ENCODE results near the gene DHX29. TPM values are rescaled to one million over a fixed set of nuclear protein-coding genes. Genes with fewer than 3 reads are reported as not detected.
"Not testable (repeated sequence)": the region's sequence is repeated elsewhere in the genome, so short reads cannot be mapped to it uniquely, and the experiment has no call there.

Gene DHX29
- total and polyA plus RNA-seq, 4 donors = 8.6 to 43.8 (median 21.5) TPM

DNA sequence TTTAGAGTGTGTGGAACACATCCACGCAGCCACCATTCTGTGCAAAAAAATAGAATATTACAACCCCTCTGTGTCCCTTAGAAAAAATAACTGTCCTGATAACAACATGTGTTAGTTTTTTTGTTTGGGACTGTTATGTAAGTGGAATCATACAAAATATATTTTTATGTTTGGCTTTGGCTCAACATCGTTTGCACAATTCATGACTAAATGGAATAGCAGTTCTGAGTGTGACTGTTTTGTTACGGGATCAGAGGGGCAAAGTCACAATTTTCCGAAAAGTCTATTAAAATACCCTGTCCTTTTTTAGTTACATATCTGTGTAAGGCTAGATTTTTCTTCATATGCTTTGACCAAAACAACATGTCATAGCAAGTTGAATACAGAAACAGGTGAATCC, 13.1 kb upstream of the DHX29 start:
- no peaks in the 10 kb centered on the region for H3K27me3 ChIP-seq (ENCODE audit: control insufficient read depth in 4 of 4, insufficient read depth in 4 of 4, low read length in 3 of 4)

GRCh38 chr5:55319491-55319890, 12.0 kb upstream of the DHX29 start:
- Histone ChIP-seq H3K27ac (ENCODE audit: low read depth in 1 of 2, low read length in 2 of 2) (no peak overlapping the region), H3K4me3 (ENCODE audit: low read depth in 1 of 3, low read length in 3 of 3) (no peak overlapping the region), H3K36me3 (ENCODE audit: control insufficient read depth in 4 of 4, insufficient read depth in 3 of 4, low read depth in 1 of 4, low read length in 3 of 4) (no peaks in the 10 kb centered on the region)

More for the DNA sequence above, 13.1 kb upstream of the DHX29 start:
- no peaks in the 10 kb centered on the region for H3K36me3 ChIP-seq (ENCODE audit: control insufficient read depth in 4 of 4, insufficient read depth in 3 of 4, low read depth in 1 of 4, low read length in 3 of 4)
- TF ChIP-seq HNF4A (conservative IDR thresholded peaks at IDR 0.05) = no peak
- TF ChIP-seq GABPA (IDR thresholded peaks at IDR 0.05 in 1 of 2, conservative IDR thresholded peaks at IDR 0.05 in 1 of 2) = no peak
- TF ChIP-seq TAF1 (conservative IDR thresholded peaks at IDR 0.05) = no peak
- DNase-seq (ENCODE audit: low spot score) = no peak
- no peaks in the 10 kb centered on the region for H3K9me3 ChIP-seq (ENCODE audit: control insufficient read depth in 4 of 4, low read length in 3 of 4)
- no peak overlapping the region for H3K9ac ChIP-seq (ENCODE audit: low read depth in 1 of 2, low read length in 2 of 2)
- WGBS = 80% methylated on average over 4 of the region's 4 CpGs
- no peak overlapping the region for H3K27ac ChIP-seq (ENCODE audit: low read depth in 1 of 2, low read length in 2 of 2)
- H3K4me1 ChIP-seq (ENCODE audit: control insufficient read depth in 4 of 4, insufficient read depth in 4 of 4, low read length in 3 of 4) = peaks cover 0 to 14% (median 2%) of the 10 kb centered on the region in 4 donors
- H3K4me3 ChIP-seq (ENCODE audit: low read depth in 1 of 3, low read length in 3 of 3) = no peak overlapping the region

DNA sequence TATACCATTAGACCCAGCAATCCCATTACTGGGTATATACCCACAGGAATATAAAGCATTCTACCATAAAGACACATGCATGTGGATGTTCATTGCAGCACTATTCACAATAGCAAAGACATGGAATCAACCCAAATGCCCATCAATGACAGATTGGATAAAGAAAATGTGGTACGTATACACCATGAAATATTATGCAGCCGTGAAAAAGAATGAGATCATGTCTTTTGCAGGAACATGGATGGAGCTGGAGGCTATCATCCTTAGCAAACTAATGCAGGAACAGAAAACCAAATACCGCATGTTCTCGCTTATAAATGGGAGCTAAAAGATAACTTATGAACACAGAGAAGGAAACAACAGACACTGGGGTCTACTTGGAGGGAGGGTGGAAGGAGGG, 10.7 kb upstream of the DHX29 start:
- not testable (repeated sequence) for H3K36me3 ChIP-seq (ENCODE audit: control insufficient read depth in 4 of 4, insufficient read depth in 3 of 4, low read depth in 1 of 4, low read length in 3 of 4); H3K4me3 ChIP-seq (ENCODE audit: low read depth in 1 of 3, low read length in 3 of 3); H3K9ac ChIP-seq (ENCODE audit: low read depth in 1 of 2, low read length in 2 of 2); H3K27ac ChIP-seq (ENCODE audit: low read depth in 1 of 2, low read length in 2 of 2); H3K27me3 ChIP-seq (ENCODE audit: control insufficient read depth in 4 of 4, insufficient read depth in 4 of 4, low read length in 3 of 4); H3K9me3 ChIP-seq (ENCODE audit: control insufficient read depth in 4 of 4, low read length in 3 of 4); DNase-seq (ENCODE audit: low spot score)
- 92% methylated on average over 4 of the region's 4 CpGs for WGBS
- H3K4me1 ChIP-seq (ENCODE audit: control insufficient read depth in 4 of 4, insufficient read depth in 4 of 4, low read length in 3 of 4) = peaks cover 0 to 17% (median 3%) of the 10 kb centered on the region in 4 donors

More at GRCh38 chr5:55319491-55319890, 12.0 kb upstream of the DHX29 start:
- Histone ChIP-seq H3K9me3 (ENCODE audit: control insufficient read depth in 4 of 4, low read length in 3 of 4) (no peaks in the 10 kb centered on the region), H3K27me3 (ENCODE audit: control insufficient read depth in 4 of 4, insufficient read depth in 4 of 4, low read length in 3 of 4) (no peaks in the 10 kb centered on the region), H3K4me1 (ENCODE audit: control insufficient read depth in 4 of 4, insufficient read depth in 4 of 4, low read length in 3 of 4) (peaks cover 0 to 14% (median 2%) of the 10 kb centered on the region in 4 donors), H3K9ac (ENCODE audit: low read depth in 1 of 2, low read length in 2 of 2) (no peak overlapping the region)
- TF ChIP-seq, protein P1, sequence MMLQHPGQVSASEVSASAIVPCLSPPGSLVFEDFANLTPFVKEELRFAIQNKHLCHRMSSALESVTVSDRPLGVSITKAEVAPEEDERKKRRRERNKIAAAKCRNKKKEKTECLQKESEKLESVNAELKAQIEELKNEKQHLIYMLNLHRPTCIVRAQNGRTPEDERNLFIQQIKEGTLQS (IDR thresholded peaks at IDR 0.05) = no peak
- 95% methylated on average over 1 of the region's 1 CpG for WGBS
- DNase-seq (ENCODE audit: low spot score) = no peak

DNA sequence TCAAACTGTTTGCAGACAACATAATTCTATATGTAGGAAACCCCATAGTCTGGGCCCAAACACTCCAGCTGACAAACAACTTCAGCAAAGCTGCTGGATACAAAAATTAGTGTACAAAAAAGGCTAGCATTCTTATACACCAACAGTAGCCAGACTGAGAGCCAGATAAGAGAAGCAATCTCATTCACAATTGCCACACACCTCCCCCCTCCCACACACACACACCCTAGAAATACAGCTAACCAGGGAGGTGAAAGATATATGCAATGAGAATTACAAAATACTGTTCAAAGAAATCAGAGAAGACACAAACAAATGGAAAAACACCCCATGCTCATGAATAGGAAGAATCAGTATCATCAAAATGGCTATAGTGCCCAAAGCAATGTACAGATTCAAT, 9.3 kb upstream of the DHX29 start:
- no peak overlapping the region for H3K9ac ChIP-seq (ENCODE audit: low read depth in 1 of 2, low read length in 2 of 2)
- peaks cover 1 to 9% (median 3%) of the 10 kb centered on the region in 4 donors for H3K4me1 ChIP-seq (ENCODE audit: control insufficient read depth in 4 of 4, insufficient read depth in 4 of 4, low read length in 3 of 4)
- no peaks in the 10 kb centered on the region for H3K36me3 ChIP-seq (ENCODE audit: control insufficient read depth in 4 of 4, insufficient read depth in 3 of 4, low read depth in 1 of 4, low read length in 3 of 4)
- H3K4me3 ChIP-seq (ENCODE audit: low read depth in 1 of 3, low read length in 3 of 3) = no peak overlapping the region
- no peaks in the 10 kb centered on the region for H3K9me3 ChIP-seq (ENCODE audit: control insufficient read depth in 4 of 4, low read length in 3 of 4)
- no peak for DNase-seq (ENCODE audit: low spot score)
- TF ChIP-seq, protein P2, sequence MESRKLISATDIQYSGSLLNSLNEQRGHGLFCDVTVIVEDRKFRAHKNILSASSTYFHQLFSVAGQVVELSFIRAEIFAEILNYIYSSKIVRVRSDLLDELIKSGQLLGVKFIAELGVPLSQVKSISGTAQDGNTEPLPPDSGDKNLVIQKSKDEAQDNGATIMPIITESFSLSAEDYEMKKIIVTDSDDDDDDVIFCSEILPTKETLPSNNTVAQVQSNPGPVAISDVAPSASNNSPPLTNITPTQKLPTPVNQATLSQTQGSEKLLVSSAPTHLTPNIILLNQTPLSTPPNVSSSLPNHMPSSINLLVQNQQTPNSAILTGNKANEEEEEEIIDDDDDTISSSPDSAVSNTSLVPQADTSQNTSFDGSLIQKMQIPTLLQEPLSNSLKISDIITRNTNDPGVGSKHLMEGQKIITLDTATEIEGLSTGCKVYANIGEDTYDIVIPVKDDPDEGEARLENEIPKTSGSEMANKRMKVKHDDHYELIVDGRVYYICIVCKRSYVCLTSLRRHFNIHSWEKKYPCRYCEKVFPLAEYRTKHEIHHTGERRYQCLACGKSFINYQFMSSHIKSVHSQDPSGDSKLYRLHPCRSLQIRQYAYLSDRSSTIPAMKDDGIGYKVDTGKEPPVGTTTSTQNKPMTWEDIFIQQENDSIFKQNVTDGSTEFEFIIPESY (IDR thresholded peaks at IDR 0.05) = no peak
- no peak for TF ChIP-seq RXRA (IDR thresholded peaks at IDR 0.05)
- TF ChIP-seq NR2F2 (IDR thresholded peaks at IDR 0.05) = no peak
- TF ChIP-seq, protein P3, sequence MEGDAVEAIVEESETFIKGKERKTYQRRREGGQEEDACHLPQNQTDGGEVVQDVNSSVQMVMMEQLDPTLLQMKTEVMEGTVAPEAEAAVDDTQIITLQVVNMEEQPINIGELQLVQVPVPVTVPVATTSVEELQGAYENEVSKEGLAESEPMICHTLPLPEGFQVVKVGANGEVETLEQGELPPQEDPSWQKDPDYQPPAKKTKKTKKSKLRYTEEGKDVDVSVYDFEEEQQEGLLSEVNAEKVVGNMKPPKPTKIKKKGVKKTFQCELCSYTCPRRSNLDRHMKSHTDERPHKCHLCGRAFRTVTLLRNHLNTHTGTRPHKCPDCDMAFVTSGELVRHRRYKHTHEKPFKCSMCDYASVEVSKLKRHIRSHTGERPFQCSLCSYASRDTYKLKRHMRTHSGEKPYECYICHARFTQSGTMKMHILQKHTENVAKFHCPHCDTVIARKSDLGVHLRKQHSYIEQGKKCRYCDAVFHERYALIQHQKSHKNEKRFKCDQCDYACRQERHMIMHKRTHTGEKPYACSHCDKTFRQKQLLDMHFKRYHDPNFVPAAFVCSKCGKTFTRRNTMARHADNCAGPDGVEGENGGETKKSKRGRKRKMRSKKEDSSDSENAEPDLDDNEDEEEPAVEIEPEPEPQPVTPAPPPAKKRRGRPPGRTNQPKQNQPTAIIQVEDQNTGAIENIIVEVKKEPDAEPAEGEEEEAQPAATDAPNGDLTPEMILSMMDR (IDR thresholded peaks at IDR 0.05; ENCODE audit: low read depth, low read length, missing input control) = no peak
- no peak for TF ChIP-seq JUND (IDR thresholded peaks at IDR 0.05)
- TF ChIP-seq REST (IDR thresholded peaks at IDR 0.05) = no peak
- no peak for TF ChIP-seq FOXA2 (IDR thresholded peaks at IDR 0.05)
- TF ChIP-seq, protein P1 (IDR thresholded peaks at IDR 0.05) = no peak
- TF ChIP-seq SP1 (IDR thresholded peaks at IDR 0.05) = no peak
- H3K27me3 ChIP-seq (ENCODE audit: control insufficient read depth in 4 of 4, insufficient read depth in 4 of 4, low read length in 3 of 4) = no peaks in the 10 kb centered on the region
- no peak overlapping the region for H3K27ac ChIP-seq (ENCODE audit: low read depth in 1 of 2, low read length in 2 of 2)

Measured in liver (tissue), 9 donors.